NCI-H2029 (cell line): ENCODE data around the gene SI.
"Not testable (repeated sequence)": the region's sequence is repeated elsewhere in the genome, so short reads cannot be mapped to it uniquely, and the experiment has no call there.

Source experiments
- DNase-seq: peaks from one replicate; lab custom pipeline; 2025; lab: John Stamatoyannopoulos, UW

SI gene

GRCh38 chr3:165078293-165078692, at the start of gene SI:
Gene SI (minus strand): TSS chr3:165078496. CDS start chr3:165076012, 2,484 bp downstream.
- DNase-seq = no peak

- DNase-seq = no peak
Observed at GRCh38 chr3:165125836-165126235, 47.5 kb upstream of the SI start.

GRCh38 chr3:165111401-165111800, 33.1 kb upstream of the SI start:
- no peak for DNase-seq

GRCh38 chr3:165103616-165104015, 25.3 kb upstream of the SI start:
- DNase-seq = no peak

GRCh38 chr3:165082650-165083049, 4.4 kb upstream of the SI start:
- DNase-seq = no peak

- DNase-seq = no peak
Observed at GRCh38 chr3:165081183-165081582, 2.9 kb upstream of the SI start.

GRCh38 chr3:165075695-165076094, 2.6 kb downstream of the SI start:
- DNase-seq = no peak

- no peak for DNase-seq
Observed at GRCh38 chr3:165070682-165071081, 7.6 kb downstream of the SI start.

- DNase-seq = no peak
Observed at GRCh38 chr3:165056510-165056909, 21.8 kb downstream of the SI start.

- no peak for DNase-seq
Observed at GRCh38 chr3:165040186-165040585, 38.1 kb downstream of the SI start.

GRCh38 chr3:165011557-165011956, 66.7 kb downstream of the SI start:
- no peak for DNase-seq

- no peak for DNase-seq
Observed at GRCh38 chr3:164984947-164985346, 93.3 kb downstream of the SI start.

GRCh38 chr3:164962610-164963009, 115.7 kb downstream of the SI start:
- DNase-seq = no peak

- DNase-seq = no peak
Observed at GRCh38 chr3:164952966-164953365, 125.3 kb downstream of the SI start.

- not testable (repeated sequence) for DNase-seq
Observed at GRCh38 chr3:164951403-164951802, 126.9 kb downstream of the SI start.

- no peak for DNase-seq
Observed at GRCh38 chr3:164940745-164941144, 137.6 kb downstream of the SI start.

- DNase-seq = no peak
Observed at GRCh38 chr3:164929642-164930041, 148.7 kb downstream of the SI start.
